ENCODE measurements around the gene SSC4D.

GRCh38 chr7:76343931-76344321, 65.6 kb downstream of the SSC4D start:
- TF ChIP-seq CTCF (conservative IDR thresholded peaks at IDR 0.05 in 1 of 2, IDR thresholded peaks at IDR 0.05 in 1 of 2; ENCODE audit: low read depth in 1 of 2, low read length in 2 of 2) (no peak), EZH2 (IDR thresholded peaks at IDR 0.05; ENCODE audit: low read length, missing control alignments) (no peak)
